GM21528 (cell line): Measurements from ENCODE around the gene PNLIPRP1.

Experiments used
- ATAC-seq: cut with Tn5 transposase; IDR thresholded peaks from one replicate; pipeline ENCODE4 v1.9.1; 2021; ENCODE audit warnings: mild to moderate bottlenecking, moderate library complexity; ENCODE audit not compliant: unreplicated experiment, low FRiP score

PNLIPRP1 gene

GRCh38 chr10:116629340-116629739 is 38.6 kb downstream of the PNLIPRP1 start:
- ATAC-seq = no peak

DNA sequence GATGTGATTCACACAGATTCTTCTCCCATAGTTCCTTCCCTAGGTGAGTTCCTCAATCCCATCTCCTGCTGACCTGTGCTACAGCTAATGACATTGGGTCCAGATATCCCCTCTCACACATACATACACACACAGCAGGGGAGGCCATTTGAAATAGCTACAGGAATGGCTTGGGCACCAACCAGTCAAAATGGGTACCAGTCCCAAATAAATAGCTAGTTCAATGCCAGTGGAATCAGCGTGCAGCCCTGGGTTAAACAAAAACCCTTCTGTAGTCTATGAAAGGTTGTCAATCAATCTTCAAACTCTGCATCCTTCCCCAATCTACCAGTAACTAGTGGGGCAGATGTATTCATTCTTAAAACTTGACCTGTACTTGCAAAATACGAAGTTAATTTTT is 39.3 kb downstream of the PNLIPRP1 start:
- no peak for ATAC-seq

DNA sequence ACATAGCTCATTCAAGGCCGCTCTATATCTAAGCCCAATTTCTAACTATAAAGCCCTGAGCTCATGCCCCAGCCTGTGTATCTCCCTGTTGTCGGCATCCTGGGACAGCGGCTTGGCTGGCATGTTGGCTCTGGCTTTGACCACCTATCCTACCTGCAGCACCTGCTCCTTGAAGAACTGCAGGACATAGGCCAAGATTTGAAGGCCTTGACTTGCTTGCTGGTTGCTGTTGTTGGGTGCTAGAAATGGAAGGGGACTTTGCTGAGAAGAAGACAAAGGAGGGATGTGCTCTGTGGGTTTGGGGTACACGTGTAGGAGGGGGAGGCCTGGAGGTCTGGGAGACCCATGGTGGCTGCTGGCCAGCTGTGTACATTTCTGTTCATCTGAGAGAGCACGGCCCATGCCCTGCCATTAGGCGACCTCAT is 41.1 kb downstream of the PNLIPRP1 start:
- ATAC-seq = no peak

DNA sequence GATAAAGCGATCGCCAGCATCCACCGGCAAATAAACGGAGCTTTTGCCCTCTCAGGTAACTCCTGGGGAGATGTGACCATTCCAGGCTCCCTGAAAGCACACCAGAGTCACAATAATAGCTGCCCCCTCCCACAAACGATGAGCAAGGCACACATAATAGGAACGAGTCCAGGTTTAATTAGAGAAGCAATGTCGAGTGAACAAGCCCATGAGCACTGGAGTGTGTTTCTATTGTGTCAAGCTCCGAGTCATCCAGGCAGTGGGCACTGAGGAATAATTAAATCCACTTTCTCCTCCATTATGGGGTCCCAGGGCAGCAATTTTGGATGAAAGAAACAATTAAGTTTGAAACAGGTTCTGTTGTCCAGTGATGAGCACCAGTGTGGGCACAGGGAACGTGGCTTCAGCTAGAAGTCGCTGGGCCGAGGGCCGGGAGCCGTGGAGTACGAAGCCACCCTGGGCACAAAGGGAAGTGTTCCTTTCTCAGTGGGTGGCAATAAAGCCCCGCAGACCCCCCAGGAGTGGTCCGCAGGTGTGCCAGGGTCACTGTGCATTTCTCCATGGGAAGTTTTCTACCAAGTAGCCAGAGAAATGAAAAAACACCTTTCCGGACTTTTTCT is 41.9 kb downstream of the PNLIPRP1 start:
- ATAC-seq = no peak

- ATAC-seq = no peak
Measured at GRCh38 chr10:116633216-116633600, 42.4 kb downstream of the PNLIPRP1 start.

DNA sequence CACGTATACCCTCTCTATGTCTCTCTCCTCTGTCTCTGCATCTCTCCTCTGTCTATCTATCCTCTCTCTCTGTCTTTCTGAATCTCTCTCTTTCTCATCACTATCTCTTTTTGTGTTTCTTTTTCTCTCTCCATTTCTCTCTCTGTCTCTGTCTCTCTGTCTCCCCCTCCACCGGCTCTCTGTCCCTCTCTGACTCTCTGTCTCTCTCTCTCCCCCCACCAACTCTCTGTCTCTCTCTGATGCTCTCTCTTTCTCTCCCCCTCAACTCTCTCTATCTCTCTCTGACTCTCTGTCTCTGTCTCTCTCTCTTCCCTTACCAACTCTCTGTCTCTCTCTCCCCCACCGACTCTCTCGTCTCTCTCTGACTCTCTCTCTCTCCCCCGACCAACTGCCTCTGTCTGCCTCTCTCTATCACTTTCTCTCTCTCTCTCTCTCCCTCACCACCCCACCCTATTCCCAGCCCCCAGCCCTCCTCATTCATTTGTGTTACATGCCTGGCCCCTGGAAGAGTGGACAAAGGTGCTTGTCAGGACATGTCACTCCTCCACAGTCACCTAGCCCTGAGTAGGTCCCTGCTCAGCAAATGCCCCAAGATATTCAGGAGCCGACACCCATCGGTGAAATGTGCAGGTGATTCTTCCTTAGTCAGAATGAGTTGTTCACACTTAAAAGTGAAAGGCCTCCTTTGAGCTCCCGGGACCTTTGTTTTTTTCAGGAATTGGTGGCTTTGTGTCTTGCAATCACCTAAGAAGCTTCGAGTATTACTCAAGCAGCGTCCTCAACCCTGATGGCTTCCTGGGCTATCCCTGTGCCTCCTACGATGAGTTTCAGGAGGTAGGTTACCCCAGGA is 43.6 kb downstream of the PNLIPRP1 start:
- ATAC-seq = no peak

GRCh38 chr10:116636385-116636784 is 45.6 kb downstream of the PNLIPRP1 start:
- no peak for ATAC-seq

DNA sequence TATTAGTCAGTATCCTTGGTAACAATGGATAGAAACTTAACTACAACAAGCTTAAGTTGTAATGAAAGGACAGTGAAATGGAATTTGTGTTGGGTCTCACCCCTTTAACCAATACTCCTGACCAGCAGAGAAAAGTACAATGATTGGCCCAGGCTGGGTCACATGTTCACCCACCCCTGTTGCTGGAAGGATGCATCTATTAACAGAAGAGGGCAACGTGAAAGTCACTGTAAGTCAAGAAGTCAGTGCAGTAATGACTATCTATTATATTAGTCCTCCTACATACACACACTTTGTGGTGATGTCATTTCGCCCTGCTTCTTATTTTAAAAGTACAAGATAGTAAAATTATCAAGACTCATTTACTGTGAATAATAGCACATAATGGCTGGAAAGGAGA is 46.2 kb downstream of the PNLIPRP1 start:
- no peak for ATAC-seq

DNA sequence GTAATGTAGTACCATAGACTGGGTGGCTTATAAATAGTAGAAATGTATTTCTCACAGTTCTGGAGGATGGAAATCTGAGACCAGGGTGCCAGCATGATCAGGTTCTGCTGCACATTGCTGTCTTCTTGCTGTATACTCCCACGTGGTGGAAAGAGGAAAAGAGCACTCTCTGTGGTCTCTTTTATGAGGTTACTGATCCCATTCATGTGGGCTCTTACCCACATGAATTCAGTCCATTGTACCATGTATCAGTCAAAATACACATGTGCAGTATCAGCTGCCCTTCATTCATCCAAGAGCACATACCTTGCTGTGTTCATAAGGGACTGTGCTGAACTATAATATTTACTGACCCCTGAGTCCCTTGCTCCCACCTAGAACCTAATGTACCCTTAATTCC is 47.1 kb downstream of the PNLIPRP1 start:
- ATAC-seq = no peak

DNA sequence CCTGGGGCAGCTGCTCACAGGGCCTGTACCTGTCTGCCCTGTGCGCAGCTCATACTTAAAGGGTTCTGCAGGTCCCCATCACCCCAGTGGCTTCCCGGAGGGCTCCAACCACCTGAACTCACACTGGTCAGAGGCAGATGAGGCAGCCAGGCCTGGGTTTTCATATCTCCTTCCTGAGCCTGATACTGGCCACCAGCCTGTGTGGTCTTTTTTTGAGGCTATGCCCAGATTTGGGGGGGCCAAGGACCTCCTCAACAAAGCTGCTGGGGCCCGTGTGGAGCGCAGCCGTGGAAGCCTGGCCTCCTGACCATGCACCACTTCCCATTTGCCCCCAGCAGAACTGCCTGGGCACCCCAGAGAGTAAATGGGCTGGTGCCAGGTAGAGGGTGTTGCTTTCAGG is 55.7 kb downstream of the PNLIPRP1 start:
- ATAC-seq = no peak

GRCh38 chr10:116648903-116649302 is 58.1 kb downstream of the PNLIPRP1 start:
- ATAC-seq = no peak

GRCh38 chr10:116653885-116654284 is 63.1 kb downstream of the PNLIPRP1 start:
- ATAC-seq = no peak

DNA sequence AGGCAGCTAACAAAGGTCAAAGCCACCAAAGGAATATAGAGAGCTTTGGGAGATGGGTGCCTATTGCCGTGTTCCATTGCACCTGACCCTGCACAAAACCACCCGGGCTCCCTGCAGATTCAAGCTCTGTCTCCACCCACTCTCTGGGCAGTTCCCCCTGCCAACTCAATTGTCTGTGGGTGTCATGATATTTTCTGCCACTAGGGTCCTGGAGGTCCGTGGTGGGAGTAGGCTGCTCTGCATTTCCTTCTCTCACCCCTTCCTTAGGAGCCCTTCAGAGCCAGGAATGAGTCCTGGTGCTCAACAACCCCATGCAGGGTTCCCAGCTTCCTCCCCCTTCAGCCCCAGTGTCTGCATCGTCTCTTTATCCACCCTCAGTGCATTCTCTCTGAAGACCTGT is 64.1 kb downstream of the PNLIPRP1 start:
- peak; percentile 67 for ATAC-seq

GRCh38 chr10:116655568-116655967 is 64.8 kb downstream of the PNLIPRP1 start:
- no peak for ATAC-seq

DNA sequence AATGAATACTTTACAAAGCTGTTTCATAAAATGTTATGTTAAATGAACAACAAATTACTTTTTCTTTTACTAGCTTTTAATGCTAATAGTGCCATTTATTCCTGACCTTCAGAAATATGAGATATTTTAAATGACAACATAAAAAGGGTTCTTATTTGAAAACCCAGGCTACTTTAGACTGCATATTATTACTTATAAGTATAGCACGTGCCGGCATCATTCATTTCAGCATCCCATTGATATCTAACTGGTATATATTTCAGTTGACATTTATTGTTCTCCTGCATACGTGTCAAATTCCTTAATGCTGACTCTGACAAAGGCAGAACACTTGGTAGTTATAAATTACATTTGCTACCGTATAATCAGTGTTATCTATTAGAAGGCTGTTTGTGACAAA is 65.3 kb downstream of the PNLIPRP1 start:
- no peak for ATAC-seq

DNA sequence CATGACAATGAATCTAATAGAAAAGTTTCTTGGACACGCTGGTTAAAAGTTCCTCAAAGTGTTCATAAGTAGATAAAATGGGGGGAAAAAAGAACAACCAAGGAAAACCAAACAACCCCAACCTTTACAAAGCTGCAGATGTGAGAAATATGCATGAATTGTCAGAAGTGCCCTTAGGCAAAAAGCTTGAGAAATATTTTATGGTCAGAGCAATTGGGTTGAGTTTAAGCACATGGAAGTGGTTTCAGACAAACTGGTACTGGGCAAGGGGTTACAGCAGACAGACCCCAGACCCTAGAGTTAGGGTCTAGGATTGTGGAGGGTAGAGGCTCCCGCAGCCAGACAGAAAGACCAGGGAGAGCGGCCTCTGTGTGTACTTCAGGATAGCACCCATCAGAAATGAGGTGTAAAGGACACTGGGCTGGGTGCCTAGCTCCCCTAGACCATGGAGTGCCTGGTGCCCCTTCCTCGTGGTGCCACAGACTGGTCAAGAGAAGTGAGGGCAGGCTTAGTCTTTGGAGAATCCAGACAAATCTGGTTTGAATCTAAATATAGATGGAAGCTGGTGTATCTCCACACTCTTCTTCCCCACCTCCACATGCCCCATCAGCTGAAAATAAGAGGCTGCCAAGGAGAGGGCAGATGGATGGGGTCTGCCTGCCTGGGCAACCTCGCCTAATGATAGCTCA is 67.2 kb downstream of the PNLIPRP1 start:
- ATAC-seq = no peak
